HG02759 (cell line): ENCODE results near the gene SOBP.
"Not testable (repeated sequence)": the region's sequence is repeated elsewhere in the genome, so short reads cannot be mapped to it uniquely, and the experiment has no call there.

Experiments used
- ATAC-seq: cut with Tn5 transposase; IDR thresholded peaks from one replicate; pipeline ENCODE4 v1.9.1; 2021; ENCODE audit warnings: mild to moderate bottlenecking, moderate library complexity; ENCODE audit not compliant: unreplicated experiment

SOBP gene

GRCh38 chr6:107519224-107519623 is 29.3 kb downstream of the SOBP start:
- not testable (repeated sequence) for ATAC-seq

- not testable (repeated sequence) for ATAC-seq
Observed at GRCh38 chr6:107520706-107521105, 30.8 kb downstream of the SOBP start.

DNA sequence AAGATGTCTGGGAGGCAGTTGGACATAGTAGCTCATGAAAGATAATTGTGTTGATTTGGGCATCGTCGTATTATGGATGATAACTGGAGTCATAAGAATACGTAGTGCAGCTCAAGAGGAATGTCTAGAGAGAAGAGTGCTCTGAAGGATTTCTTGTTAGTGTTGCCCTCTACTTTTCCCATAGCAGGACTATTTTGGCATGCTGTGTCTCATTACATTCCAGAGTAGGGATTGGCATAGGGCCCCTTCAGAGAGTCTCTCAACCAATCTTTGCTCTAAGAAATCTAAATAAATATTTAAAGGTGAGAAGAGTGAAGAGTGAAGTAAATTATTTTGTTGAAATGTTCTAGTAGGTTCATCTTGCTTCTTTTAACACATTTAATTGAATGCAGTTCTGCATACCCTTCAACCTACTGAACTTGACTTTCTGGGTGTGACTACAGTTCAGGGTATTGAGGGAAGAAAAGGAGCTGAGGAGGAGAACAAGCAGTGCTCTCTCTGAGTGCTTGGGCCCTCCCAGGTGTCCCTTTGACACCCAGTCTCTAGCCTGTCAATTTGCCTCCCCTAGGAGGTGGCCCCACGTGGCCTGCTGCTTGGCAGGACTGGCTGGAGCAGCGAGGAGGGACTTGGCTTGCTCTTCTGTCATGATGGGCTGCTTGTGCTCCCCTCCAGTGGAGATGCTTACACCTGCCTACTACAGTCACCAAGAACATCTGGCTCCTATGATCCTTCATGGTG is 33.3 kb downstream of the SOBP start:
- ATAC-seq = no peak

DNA sequence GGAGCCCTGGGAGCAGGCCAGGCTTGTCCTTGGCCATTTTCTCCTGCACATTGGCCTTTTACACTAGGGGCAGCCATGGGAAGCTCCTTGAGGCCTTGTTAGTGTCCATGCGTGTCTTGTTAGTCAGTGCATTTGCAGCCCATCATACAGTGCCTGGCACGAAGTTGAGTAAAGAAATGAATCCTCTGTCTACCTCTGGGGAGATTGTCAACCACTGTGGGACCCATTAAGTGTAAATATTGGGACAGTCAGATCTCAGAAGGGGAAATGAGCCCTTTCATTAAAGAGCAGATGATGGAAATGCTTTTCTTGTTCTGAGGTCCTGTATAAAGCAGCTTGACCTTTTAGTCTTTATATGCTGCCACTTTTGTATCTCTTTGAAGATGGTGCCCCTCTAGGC is 33.9 kb downstream of the SOBP start:
- ATAC-seq = no peak

DNA sequence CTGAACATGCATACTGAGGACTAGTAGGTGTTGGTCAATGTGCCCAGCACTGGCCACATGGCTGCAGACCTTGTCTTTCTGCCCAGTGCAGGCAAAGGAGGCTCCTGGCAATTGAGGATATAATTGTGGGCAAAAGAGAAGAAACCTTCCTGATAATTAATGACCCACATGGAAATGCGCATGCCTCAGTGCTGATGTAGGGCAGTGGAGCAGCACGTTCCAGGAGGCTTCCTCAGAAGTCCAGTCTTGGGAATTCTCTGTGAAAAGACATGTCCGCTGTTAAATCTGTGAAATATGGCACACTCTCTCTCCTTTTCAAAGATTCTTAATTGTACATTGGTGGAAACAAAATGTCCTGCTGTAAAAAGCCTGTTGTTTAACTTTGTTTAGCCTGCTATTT is 34.7 kb downstream of the SOBP start:
- ATAC-seq = no peak

GRCh38 chr6:107531868-107532267 is 42.0 kb downstream of the SOBP start:
- ATAC-seq = no peak

GRCh38 chr6:107532706-107533105 is 42.8 kb downstream of the SOBP start:
- ATAC-seq = no peak

GRCh38 chr6:107533415-107534059 is 43.6 kb downstream of the SOBP start:
- no peak for ATAC-seq

GRCh38 chr6:107534571-107535141 is 44.7 kb downstream of the SOBP start:
- no peak for ATAC-seq

- no peak for ATAC-seq
Observed at GRCh38 chr6:107535626-107536025, 45.7 kb downstream of the SOBP start.

DNA sequence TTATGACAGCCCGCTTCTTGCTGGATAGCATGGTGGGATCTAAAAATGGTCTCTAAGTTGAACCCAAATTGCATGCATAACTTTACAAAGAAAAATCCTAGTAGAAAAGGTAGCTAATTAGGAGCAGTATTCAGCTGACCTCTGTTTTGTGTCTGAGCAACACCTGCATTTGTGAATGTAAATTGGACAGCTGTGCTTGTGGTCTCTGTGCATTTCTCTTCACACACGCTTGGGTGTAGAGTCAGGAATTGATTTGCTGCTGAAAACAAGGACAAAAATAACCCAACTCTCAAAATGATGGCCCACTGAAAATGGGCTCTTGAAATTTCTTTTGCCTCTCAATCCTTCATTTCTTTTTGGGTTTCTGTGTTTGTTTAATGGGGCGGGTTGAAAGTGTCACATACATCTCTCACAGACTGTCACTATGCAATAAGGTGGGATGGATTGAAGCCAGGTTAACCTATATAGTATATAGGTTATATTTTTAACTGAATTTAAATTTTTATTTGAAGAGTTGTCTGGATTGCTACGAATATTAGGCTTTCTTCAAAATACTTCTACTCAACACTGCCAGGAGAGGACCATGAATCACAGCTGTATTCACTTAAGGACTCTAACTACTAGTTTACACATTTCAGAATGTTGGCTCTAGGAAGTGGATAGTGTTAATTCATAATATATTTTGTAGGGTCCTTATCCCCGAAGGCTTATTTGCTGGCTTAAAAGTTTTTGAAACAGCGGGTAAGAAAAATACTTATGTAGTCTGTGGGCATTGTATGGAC is 46.5 kb downstream of the SOBP start:
- ATAC-seq = no peak

- no peak for ATAC-seq
Observed at GRCh38 chr6:107537559-107537958, 47.6 kb downstream of the SOBP start.

GRCh38 chr6:107538856-107539387 is 49.0 kb downstream of the SOBP start:
- ATAC-seq = no peak

DNA sequence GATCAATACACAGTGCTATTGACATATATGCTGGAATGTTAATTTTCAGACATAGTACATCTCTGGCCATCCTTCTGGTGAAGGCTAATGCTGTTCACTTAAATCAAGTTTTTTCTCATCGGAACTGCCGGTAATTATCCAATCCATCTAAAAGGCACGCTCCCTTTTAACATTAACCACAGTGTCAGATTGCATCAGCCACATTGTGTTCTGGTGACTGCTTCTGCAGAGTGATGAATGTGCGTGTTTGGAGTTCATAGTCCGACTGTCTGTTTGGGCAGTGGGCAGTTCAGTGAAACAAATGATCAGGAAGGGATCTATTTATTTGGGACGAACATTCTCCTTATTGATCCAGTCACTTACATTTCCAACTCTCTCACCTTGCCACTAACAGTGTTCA is 49.5 kb downstream of the SOBP start:
- ATAC-seq = no peak

DNA sequence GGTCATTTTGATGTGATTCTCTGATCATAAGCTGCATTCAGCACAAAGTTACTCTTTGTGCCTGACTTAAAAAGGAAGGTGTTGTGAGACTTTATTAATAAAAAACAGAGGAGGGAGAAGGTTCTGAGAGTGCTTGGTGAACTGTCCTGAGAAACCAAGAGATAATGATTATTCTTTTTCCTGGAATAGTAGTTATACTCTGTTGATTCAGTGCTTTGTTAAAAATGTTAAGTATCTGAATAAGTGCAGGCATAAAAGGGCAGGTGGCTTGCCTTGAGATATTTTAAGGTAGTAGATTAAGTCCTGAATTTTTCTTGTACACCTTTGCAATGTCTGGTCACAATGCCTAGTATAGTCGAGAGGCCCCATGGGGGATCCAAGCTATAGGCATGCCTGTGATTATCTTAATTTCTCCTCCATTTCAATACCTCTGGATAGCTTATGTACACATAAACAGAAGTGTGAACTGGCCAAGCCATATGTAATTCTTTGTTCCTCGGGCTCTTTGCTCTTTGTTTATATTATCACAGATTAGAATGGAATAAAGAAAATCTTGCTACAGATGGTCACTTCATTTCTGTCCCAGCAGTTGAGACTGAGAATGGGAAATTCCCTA is 50.0 kb downstream of the SOBP start:
- no peak for ATAC-seq

- ATAC-seq = no peak
Observed at GRCh38 chr6:107540465-107540857, 50.5 kb downstream of the SOBP start.

- ATAC-seq = no peak
Observed at GRCh38 chr6:107542192-107542668, 52.3 kb downstream of the SOBP start.

DNA sequence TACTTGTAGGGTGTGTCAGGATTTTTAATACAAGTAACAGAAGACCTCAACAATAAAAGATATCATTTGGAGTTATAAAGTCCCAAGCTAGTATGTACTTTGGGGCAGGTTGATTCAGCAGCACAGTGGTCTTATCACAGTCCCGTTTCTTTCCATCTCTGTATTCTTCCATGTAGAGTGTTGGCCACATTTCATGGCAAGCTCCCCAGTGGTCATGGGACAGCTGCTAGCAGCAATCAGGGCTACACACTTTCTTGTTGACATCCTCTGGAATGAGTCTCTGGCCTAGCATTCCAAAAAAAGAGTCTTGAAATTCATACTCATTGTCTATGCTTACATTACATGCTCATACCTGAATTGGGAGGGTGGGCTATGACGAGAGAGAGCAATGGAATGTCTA is 53.2 kb downstream of the SOBP start:
- no peak for ATAC-seq

DNA sequence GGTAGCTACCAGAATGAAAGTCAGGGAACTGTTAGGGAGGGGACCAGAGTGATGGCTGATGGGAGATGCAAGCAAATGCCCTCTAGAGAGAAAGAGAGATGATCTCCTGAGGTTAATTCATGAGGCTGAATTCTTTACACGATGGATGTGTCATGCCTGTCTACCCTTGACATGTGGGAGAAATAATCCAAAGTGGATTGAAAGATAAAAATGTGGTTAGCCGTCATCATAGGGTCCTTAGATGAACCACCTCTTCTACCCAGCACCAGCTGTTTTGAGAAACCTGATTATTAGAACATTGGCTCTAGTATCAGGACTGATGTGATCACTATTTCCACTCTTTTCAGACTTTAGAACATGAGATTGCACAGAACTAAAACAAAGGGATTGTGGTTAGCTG is 53.6 kb downstream of the SOBP start:
- ATAC-seq = no peak

- ATAC-seq = no peak
Observed at GRCh38 chr6:107545763-107546162, 55.8 kb downstream of the SOBP start.
